ENCODE measurements around the gene SLC47A1.
"Not testable (repeated sequence)": the region's sequence is repeated elsewhere in the genome, so short reads cannot be mapped to it uniquely, and the experiment has no call there.

The SLC47A1 gene

DNA sequence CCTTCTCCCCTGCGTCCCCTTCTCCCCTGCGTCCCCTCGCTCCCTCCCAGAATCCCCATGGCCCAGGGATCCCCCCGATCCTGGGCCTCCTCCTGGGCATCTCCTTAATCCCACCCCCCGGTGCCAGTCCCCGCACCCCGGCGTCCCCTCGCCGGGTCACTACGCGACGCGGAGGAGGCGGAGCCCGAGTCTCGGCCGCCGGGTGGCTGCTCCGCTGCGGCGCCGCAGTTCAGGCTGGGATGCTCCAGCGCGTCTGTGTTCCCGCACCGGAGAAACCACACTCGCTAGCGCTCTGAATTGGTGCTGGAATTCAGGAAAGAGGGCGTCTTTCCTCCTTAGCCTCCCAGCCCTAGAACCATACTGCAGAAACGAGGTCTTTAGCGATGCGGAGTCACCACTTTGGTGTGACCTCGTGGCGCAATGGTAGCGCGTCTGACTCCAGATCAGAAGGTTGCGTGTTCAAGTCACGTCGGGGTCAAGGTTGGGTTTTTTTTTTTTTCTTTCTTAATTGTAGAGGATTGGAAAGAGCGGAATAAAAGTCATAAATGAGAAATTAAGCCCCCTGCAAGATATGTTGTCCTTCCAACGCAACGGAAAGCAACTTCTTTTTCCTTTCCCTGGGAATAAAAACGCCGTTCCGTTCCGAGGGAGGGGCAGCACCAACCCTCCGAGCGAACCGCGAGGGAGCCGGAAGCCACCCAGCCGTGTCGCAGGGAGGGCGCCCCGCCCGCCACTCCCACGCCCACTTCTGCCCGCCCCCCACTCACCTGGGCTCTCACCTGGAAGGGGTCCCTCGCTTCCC is 25.7 kb upstream of the SLC47A1 start (continued):
- TF ChIP-seq, protein P1, sequence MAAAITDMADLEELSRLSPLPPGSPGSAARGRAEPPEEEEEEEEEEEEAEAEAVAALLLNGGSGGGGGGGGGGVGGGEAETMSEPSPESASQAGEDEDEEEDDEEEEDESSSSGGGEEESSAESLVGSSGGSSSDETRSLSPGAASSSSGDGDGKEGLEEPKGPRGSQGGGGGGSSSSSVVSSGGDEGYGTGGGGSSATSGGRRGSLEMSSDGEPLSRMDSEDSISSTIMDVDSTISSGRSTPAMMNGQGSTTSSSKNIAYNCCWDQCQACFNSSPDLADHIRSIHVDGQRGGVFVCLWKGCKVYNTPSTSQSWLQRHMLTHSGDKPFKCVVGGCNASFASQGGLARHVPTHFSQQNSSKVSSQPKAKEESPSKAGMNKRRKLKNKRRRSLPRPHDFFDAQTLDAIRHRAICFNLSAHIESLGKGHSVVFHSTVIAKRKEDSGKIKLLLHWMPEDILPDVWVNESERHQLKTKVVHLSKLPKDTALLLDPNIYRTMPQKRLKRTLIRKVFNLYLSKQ (tag by site-specific recombination; IDR thresholded peaks at IDR 0.05; ENCODE audit: borderline replicate concordance), result no peak
- TF ChIP-seq ZNF24 (tag by site-specific recombination; IDR thresholded peaks at IDR 0.05), result peak; percentile 93
- no peak for TF ChIP-seq FEZF1 (tag by site-specific recombination; IDR thresholded peaks at IDR 0.05)

DNA sequence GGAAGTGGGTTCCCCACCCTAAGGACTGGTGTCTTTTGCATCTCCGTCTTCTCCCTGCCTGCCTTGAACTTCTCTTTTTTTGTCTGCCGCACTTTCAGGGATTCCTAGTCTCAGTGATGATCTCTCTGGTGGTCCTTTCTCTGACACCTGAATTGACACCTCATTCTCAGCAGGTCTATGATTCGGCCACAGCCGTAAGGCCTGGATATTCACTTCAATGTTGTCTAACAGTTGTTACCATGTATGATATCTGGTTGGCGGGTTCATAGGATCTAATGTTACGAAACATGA is 25.1 kb upstream of the SLC47A1 start:
- TF ChIP-seq ZNF350 (tag by site-specific recombination; IDR thresholded peaks at IDR 0.05) (no peak), ZNF223 (tag by site-specific recombination; IDR thresholded peaks at IDR 0.05) (0 out of 2 replicates have a peak, but pooled peaks have one; percentile 9), PRDM1 (tag by site-specific recombination; IDR thresholded peaks at IDR 0.05) (peak; percentile 50; the same call in 1 of the 2 replicates), ZNF341 (tag by site-specific recombination; IDR thresholded peaks at IDR 0.05; ENCODE audit: low read depth) (peak; percentile 43; the same call in 1 of the 2 replicates), ZNF843 (tag by site-specific recombination; IDR thresholded peaks at IDR 0.05) (no peak), ZNF335 (tag by site-specific recombination; conservative IDR thresholded peaks at IDR 0.05) (peak; percentile 90)
- TF ChIP-seq, protein P2, sequence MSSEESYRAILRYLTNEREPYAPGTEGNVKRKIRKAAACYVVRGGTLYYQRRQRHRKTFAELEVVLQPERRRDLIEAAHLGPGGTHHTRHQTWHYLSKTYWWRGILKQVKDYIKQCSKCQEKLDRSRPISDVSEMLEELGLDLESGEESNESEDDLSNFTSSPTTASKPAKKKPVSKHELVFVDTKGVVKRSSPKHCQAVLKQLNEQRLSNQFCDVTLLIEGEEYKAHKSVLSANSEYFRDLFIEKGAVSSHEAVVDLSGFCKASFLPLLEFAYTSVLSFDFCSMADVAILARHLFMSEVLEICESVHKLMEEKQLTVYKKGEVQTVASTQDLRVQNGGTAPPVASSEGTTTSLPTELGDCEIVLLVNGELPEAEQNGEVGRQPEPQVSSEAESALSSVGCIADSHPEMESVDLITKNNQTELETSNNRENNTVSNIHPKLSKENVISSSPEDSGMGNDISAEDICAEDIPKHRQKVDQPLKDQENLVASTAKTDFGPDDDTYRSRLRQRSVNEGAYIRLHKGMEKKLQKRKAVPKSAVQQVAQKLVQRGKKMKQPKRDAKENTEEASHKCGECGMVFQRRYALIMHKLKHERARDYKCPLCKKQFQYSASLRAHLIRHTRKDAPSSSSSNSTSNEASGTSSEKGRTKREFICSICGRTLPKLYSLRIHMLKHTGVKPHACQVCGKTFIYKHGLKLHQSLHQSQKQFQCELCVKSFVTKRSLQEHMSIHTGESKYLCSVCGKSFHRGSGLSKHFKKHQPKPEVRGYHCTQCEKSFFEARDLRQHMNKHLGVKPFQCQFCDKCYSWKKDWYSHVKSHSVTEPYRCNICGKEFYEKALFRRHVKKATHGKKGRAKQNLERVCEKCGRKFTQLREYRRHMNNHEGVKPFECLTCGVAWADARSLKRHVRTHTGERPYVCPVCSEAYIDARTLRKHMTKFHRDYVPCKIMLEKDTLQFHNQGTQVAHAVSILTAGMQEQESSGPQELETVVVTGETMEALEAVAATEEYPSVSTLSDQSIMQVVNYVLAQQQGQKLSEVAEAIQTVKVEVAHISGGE (tag by site-specific recombination; conservative IDR thresholded peaks at IDR 0.05; ENCODE audit: low read depth), result peak; percentile 79; the same call in 1 of the 2 replicates
- Histone ChIP-seq H3K4me1 (ENCODE audit: control insufficient read depth, insufficient read depth, low read length) (no peaks in the 10 kb centered on the region), H3K9me3 (ENCODE audit: control insufficient read depth, insufficient read depth, low read depth, low read length) (no peaks in the 10 kb centered on the region), H3K27ac (ENCODE audit: extremely low read depth, low read depth, low read length) (no peak overlapping the region), H3K36me3 (ENCODE audit: control insufficient read depth in 2 of 2, insufficient read depth in 1 of 2, low read length in 2 of 2) (no peaks in the 10 kb centered on the region), H3K4me3 (ENCODE audit: low read depth, low read length) (peak overlapping the region; percentile 81)
- ChIA-PET CTCF (interaction anchor here (0.7 to 1.0 kb wide), 2 partner anchors 254 to 258 kb away, joined by 3 read pairs; no protein-coding TSS in a partner anchor), POLR2A (no interaction called here)

DNA sequence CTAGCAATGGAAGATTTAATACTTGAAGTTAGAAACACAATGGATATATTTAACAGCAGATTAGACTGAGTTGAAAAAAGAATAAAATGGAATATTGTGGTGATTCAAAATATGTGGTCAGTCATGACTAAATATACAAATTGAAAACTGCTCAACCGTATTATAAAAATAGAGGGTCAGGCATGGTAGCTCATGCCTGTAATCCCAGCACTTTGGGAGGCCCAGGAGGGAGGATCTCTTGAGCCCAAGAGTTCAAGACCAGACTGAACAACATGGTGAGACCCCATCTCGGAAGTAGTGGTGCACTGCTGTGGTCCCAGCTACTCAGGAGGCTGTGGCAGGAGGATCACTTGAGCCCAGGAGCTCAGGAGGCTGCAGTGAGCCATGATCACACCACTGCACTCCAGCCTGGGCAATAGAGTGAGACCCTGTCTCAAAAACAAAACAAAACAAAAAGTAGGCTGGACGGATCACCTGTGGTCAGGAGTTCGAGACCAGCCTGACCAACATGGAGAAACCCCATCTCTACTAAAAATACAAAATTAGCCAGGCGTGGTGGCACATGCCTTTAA is 24.3 kb upstream of the SLC47A1 start:
- POLR2A ChIA-PET, result not testable (repeated sequence)
- CTCF ChIA-PET, result interaction anchor here (0.7 to 1.0 kb wide), 2 partner anchors 253 to 257 kb away, joined by 3 read pairs; no protein-coding TSS in a partner anchor

More for the DNA sequence above, 24.3 kb upstream of the SLC47A1 start:
- H3K4me3 ChIP-seq (ENCODE audit: low read depth, low read length); H3K4me1 ChIP-seq (ENCODE audit: control insufficient read depth, insufficient read depth, low read length); H3K27ac ChIP-seq (ENCODE audit: extremely low read depth, low read depth, low read length); H3K36me3 ChIP-seq (ENCODE audit: control insufficient read depth in 2 of 2, insufficient read depth in 1 of 2, low read length in 2 of 2); H3K9me3 ChIP-seq (ENCODE audit: control insufficient read depth, insufficient read depth, low read depth, low read length): not testable (repeated sequence)
- TF ChIP-seq, protein P3, sequence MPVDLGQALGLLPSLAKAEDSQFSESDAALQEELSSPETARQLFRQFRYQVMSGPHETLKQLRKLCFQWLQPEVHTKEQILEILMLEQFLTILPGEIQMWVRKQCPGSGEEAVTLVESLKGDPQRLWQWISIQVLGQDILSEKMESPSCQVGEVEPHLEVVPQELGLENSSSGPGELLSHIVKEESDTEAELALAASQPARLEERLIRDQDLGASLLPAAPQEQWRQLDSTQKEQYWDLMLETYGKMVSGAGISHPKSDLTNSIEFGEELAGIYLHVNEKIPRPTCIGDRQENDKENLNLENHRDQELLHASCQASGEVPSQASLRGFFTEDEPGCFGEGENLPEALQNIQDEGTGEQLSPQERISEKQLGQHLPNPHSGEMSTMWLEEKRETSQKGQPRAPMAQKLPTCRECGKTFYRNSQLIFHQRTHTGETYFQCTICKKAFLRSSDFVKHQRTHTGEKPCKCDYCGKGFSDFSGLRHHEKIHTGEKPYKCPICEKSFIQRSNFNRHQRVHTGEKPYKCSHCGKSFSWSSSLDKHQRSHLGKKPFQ (tag by site-specific recombination; IDR thresholded peaks at IDR 0.05), result peak; percentile 27; the same call in 1 of the 2 replicates
- TF ChIP-seq, protein P4, sequence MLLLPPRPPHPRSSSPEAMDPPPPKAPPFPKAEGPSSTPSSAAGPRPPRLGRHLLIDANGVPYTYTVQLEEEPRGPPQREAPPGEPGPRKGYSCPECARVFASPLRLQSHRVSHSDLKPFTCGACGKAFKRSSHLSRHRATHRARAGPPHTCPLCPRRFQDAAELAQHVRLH (tag by site-specific recombination; IDR thresholded peaks at IDR 0.05), result peak; percentile 61; the same call in 1 of the 2 replicates
- TF ChIP-seq ZNF121 (tag by site-specific recombination; IDR thresholded peaks at IDR 0.05), result peak; percentile 97

Data from HEK293 (cell line).